ENCODE measurements around the gene BIRC5.

Gene BIRC5

GRCh38 chr17:78204387-78205123, 9.5 kb upstream of the BIRC5 start:
- POLR2A ChIA-PET = no interaction called here
- TF ChIP-seq, protein P1, sequence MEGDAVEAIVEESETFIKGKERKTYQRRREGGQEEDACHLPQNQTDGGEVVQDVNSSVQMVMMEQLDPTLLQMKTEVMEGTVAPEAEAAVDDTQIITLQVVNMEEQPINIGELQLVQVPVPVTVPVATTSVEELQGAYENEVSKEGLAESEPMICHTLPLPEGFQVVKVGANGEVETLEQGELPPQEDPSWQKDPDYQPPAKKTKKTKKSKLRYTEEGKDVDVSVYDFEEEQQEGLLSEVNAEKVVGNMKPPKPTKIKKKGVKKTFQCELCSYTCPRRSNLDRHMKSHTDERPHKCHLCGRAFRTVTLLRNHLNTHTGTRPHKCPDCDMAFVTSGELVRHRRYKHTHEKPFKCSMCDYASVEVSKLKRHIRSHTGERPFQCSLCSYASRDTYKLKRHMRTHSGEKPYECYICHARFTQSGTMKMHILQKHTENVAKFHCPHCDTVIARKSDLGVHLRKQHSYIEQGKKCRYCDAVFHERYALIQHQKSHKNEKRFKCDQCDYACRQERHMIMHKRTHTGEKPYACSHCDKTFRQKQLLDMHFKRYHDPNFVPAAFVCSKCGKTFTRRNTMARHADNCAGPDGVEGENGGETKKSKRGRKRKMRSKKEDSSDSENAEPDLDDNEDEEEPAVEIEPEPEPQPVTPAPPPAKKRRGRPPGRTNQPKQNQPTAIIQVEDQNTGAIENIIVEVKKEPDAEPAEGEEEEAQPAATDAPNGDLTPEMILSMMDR (IDR thresholded peaks at IDR 0.05; ENCODE audit: control extremely low read depth, extremely low read depth, low read depth, missing control alignments) = no peak
- no peak for DNase-seq (ENCODE audit: extremely low spot score)
- CTCF ChIA-PET = no interaction called here

DNA sequence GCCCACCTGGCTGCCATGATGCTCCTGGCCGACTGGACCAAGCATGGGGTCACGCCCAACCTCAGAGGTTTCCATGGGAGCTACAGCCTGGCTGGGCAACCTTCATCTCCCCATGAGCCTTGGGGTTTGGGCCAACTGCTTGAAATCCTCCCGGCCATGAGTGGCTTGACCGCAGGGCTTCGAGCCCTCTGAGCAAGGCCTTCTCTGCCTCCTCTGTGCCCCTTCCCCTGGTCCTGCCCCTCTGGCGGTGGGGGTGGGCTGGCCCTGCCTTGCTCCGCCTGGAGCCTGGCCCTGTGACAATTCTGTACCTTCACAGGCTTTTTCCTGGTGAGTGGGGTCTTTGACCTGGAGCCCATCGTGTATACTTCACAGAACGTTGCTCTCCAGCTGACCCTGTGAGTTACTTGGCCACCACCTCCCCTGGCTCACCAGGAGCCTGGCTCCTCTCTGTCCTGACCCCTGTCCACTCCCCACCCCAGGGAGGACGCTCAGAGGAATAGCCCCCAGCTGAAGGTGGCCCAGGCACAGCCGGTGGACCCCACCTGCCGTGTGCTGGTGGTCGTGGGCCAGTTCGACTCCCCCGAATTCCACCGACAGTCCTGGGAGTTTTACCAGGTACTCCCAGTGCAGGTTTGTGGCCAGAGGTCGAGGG, 8.8 kb upstream of the BIRC5 start:
- CTCF ChIA-PET = no interaction called here

GRCh38 chr17:78206298-78206697, 7.8 kb upstream of the BIRC5 start:
- ChIA-PET POLR2A (no interaction called here), CTCF (no interaction called here)
- DNase-seq (ENCODE audit: extremely low spot score) = no peak
- TF ChIP-seq, protein P1 (IDR thresholded peaks at IDR 0.05; ENCODE audit: control extremely low read depth, extremely low read depth, low read depth, missing control alignments) = peak; percentile 22

More for the DNA sequence above, 8.8 kb upstream of the BIRC5 start:
- no peak for DNase-seq (ENCODE audit: extremely low spot score)
- POLR2A ChIA-PET = no interaction called here
- TF ChIP-seq, protein P1 (IDR thresholded peaks at IDR 0.05; ENCODE audit: control extremely low read depth, extremely low read depth, low read depth, missing control alignments) = no peak

- POLR2A ChIA-PET = no interaction called here
- no peak for DNase-seq (ENCODE audit: extremely low spot score)
- CTCF ChIA-PET = no interaction called here
- TF ChIP-seq, protein P1 (IDR thresholded peaks at IDR 0.05; ENCODE audit: control extremely low read depth, extremely low read depth, low read depth, missing control alignments) = no peak
Observed at GRCh38 chr17:78208486-78208885, 5.6 kb upstream of the BIRC5 start.

GRCh38 chr17:78210111-78210510, 3.9 kb upstream of the BIRC5 start:
- POLR2A ChIA-PET = interaction anchor here (0.7 kb wide), 1 partner anchor 16 kb away, joined by 3 read pairs; no protein-coding TSS in a partner anchor
- CTCF ChIA-PET = no interaction called here

DNA sequence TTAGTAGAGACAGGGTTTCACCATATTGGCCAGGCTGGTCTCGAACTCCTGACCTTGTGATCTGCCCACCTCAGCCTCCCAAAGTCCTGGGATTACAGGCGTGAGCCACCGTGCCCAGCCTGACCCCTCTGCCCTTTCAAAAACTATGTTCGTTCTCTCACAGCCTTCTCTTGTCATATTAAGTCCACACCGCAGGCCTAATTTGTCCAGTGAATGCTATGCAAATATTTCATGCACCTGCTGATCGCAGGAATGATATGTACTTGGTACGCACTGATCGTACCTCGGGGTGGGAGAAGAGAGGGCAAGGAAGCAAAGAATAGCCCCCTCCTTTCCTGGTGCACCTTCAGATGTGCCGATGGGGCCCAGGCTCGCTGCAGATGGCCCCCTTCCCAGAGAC, 3.0 kb upstream of the BIRC5 start:
- no peak for DNase-seq (ENCODE audit: extremely low spot score)
- CTCF ChIA-PET = no interaction called here
- POLR2A ChIA-PET = interaction anchor here (0.7 kb wide), 1 partner anchor 17 kb away, joined by 3 read pairs; no protein-coding TSS in a partner anchor
- TF ChIP-seq, protein P1 (IDR thresholded peaks at IDR 0.05; ENCODE audit: control extremely low read depth, extremely low read depth, low read depth, missing control alignments) = no peak

More at GRCh38 chr17:78210111-78210510, 3.9 kb upstream of the BIRC5 start:
- no peak for DNase-seq (ENCODE audit: extremely low spot score)
- TF ChIP-seq, protein P1 (IDR thresholded peaks at IDR 0.05; ENCODE audit: control extremely low read depth, extremely low read depth, low read depth, missing control alignments) = no peak
